DMS53 (cell line): ENCODE measurements around the gene PPP3CA.
"Not testable (repeated sequence)": the region's sequence is repeated elsewhere in the genome, so short reads cannot be mapped to it uniquely, and the experiment has no call there.

Experiments
- DNase-seq: peaks from one replicate; lab custom pipeline; 2025; lab: John Stamatoyannopoulos, UW

Gene PPP3CA

GRCh38 chr4:101211146-101211553 is 136.2 kb downstream of the PPP3CA start:
- DNase-seq = peak; percentile 39

- no peak for DNase-seq
Observed at GRCh38 chr4:101210331-101210730, 137.0 kb downstream of the PPP3CA start.

GRCh38 chr4:101208171-101208570 is 139.2 kb downstream of the PPP3CA start:
- no peak for DNase-seq

GRCh38 chr4:101205916-101206315 is 141.4 kb downstream of the PPP3CA start:
- no peak for DNase-seq

GRCh38 chr4:101201421-101201820 is 145.9 kb downstream of the PPP3CA start:
- peak; percentile 43 for DNase-seq

GRCh38 chr4:101200561-101200960 is 146.8 kb downstream of the PPP3CA start:
- DNase-seq = peak; percentile 70

- DNase-seq = peak; percentile 19
Observed at GRCh38 chr4:101199507-101200285, 147.6 kb downstream of the PPP3CA start.

- DNase-seq = peak; percentile 49
Observed at GRCh38 chr4:101198682-101199339, 148.5 kb downstream of the PPP3CA start.

- DNase-seq = peak; percentile 20
Observed at GRCh38 chr4:101197350-101197749, 150.0 kb downstream of the PPP3CA start.

GRCh38 chr4:101192244-101192643 is 155.1 kb downstream of the PPP3CA start:
- DNase-seq = no peak

GRCh38 chr4:101191302-101192098 is 155.8 kb downstream of the PPP3CA start:
- DNase-seq = no peak

GRCh38 chr4:101190751-101191150 is 156.6 kb downstream of the PPP3CA start:
- no peak for DNase-seq

- DNase-seq = no peak
Observed at GRCh38 chr4:101188906-101189305, 158.4 kb downstream of the PPP3CA start.

- DNase-seq = peak; percentile 12
Observed at GRCh38 chr4:101187841-101188240, 159.5 kb downstream of the PPP3CA start.

- DNase-seq = no peak
Observed at GRCh38 chr4:101186567-101187184, 160.7 kb downstream of the PPP3CA start.

- DNase-seq = no peak
Observed at GRCh38 chr4:101184668-101185067, 162.7 kb downstream of the PPP3CA start.

GRCh38 chr4:101183666-101184373 is 163.5 kb downstream of the PPP3CA start:
- no peak for DNase-seq

- no peak for DNase-seq
Observed at GRCh38 chr4:101183221-101183620, 164.1 kb downstream of the PPP3CA start.

- not testable (repeated sequence) for DNase-seq
Observed at GRCh38 chr4:101182688-101183087, 164.6 kb downstream of the PPP3CA start.

GRCh38 chr4:101178731-101179130 is 168.6 kb downstream of the PPP3CA start:
- DNase-seq = no peak

GRCh38 chr4:101177154-101177553 is 170.2 kb downstream of the PPP3CA start:
- no peak for DNase-seq
